Osteocyte (in vitro differentiated cells): ENCODE results near the gene PCBP2. TPM values are rescaled to one million over a fixed set of nuclear protein-coding genes. Genes with fewer than 3 reads are reported as not detected.

Source experiments
- DNase-seq: peaks from one replicate; pipeline ENCODE4 v3.0.0; 2021; ENCODE audit warnings: mixed read lengths; ENCODE audit not compliant: unreplicated experiment; ENCODE audit errors: extremely low spot score
- H3K27ac Mint-ChIP-seq: one replicate; pipeline ENCODE4 v1.8.0; 2021; ENCODE audit warnings: mild to moderate bottlenecking, mixed read lengths; ENCODE audit not compliant: unreplicated experiment
- H3K27me3 Mint-ChIP-seq: one replicate; pipeline ENCODE4 v1.8.0; 2021; ENCODE audit warnings: mixed read lengths; ENCODE audit not compliant: unreplicated experiment
- H3K36me3 Mint-ChIP-seq: one replicate; pipeline ENCODE4 v1.8.0; 2021; ENCODE audit warnings: mixed read lengths; ENCODE audit not compliant: unreplicated experiment
- H3K4me1 Mint-ChIP-seq: one replicate; pipeline ENCODE4 v1.8.0; 2021; ENCODE audit warnings: mixed read lengths; ENCODE audit not compliant: unreplicated experiment
- H3K4me3 Mint-ChIP-seq: one replicate; pipeline ENCODE4 v1.8.0; 2021; ENCODE audit warnings: mild to moderate bottlenecking, moderate library complexity, mixed read lengths; ENCODE audit not compliant: unreplicated experiment
- H3K9me3 Mint-ChIP-seq: one replicate; pipeline ENCODE4 v1.8.0; 2021; ENCODE audit warnings: mixed read lengths; ENCODE audit not compliant: unreplicated experiment
- CTCF ChIP-seq: fragments of 200-600 bp; sonication (generic); IDR thresholded peaks from 2 replicates; pipeline ENCODE4 v1.5.0; 2021; ENCODE audit warnings: antibody characterized with exemption, mild to moderate bottlenecking, moderate library complexity
- total RNA-seq: library from RNA; stranded (reverse); gene quantifications from 2 replicates; pipeline ENCODE4 v1.2.1, GENCODE V29; 2021

The PCBP2 gene
- total RNA-seq, 1 donor from 2014 or later = 984 TPM

- peaks cover 18% of the 10 kb centered on the region for H3K36me3 Mint-ChIP-seq
- H3K4me1 Mint-ChIP-seq = peaks cover 3% of the 10 kb centered on the region
- no peak overlapping the region for H3K27ac Mint-ChIP-seq
- H3K9me3 Mint-ChIP-seq = no peaks in the 10 kb centered on the region
- H3K4me3 Mint-ChIP-seq = no peak overlapping the region
- no peak for TF ChIP-seq CTCF
- no peak for DNase-seq
- H3K27me3 Mint-ChIP-seq = no peaks in the 10 kb centered on the region
These were observed 33.0 kb downstream of the PCBP2 start for GRCh38 chr12:53484686-53485575.

- no peak overlapping the region for H3K27ac Mint-ChIP-seq
- peaks cover 3% of the 10 kb centered on the region for H3K4me1 Mint-ChIP-seq
- no peaks in the 10 kb centered on the region for H3K27me3 Mint-ChIP-seq
These were observed 34.2 kb downstream of the PCBP2 start for GRCh38 chr12:53485955-53486735.

GRCh38 chr12:53486736-53487487 lies 35.0 kb downstream of the PCBP2 start:
- no peak for TF ChIP-seq CTCF
- H3K4me1 Mint-ChIP-seq = peaks cover 4% of the 10 kb centered on the region
- no peaks in the 10 kb centered on the region for H3K9me3 Mint-ChIP-seq
- H3K4me3 Mint-ChIP-seq = no peak overlapping the region
- H3K27me3 Mint-ChIP-seq = no peaks in the 10 kb centered on the region
- DNase-seq = no peak
- H3K27ac Mint-ChIP-seq = no peak overlapping the region
- peaks cover 15% of the 10 kb centered on the region for H3K36me3 Mint-ChIP-seq

More at GRCh38 chr12:53485955-53486735, 34.2 kb downstream of the PCBP2 start:
- Mint-ChIP-seq H3K36me3 (peaks cover 18% of the 10 kb centered on the region), H3K4me3 (no peak overlapping the region), H3K9me3 (no peaks in the 10 kb centered on the region)
- no peak for TF ChIP-seq CTCF
- DNase-seq = no peak

GRCh38 chr12:53489242-53489864 lies 37.5 kb downstream of the PCBP2 start:
- Mint-ChIP-seq H3K9me3 (no peaks in the 10 kb centered on the region), H3K27ac (no peak overlapping the region)
- DNase-seq = no peak

More at GRCh38 chr12:53489242-53489864, 37.5 kb downstream of the PCBP2 start:
- no peak for TF ChIP-seq CTCF
- Mint-ChIP-seq H3K27me3 (no peaks in the 10 kb centered on the region), H3K4me3 (no peak overlapping the region), H3K36me3 (peaks cover 6% of the 10 kb centered on the region), H3K4me1 (peaks cover 21% of the 10 kb centered on the region)
